Measurements from ENCODE around the gene RFFL. TPM values are rescaled to one million over a fixed set of nuclear protein-coding genes. Genes with fewer than 3 reads are reported as not detected.
A peak's percentile ranks its signal among the peaks of the same experiment; 100 is the strongest.

Gene RFFL
- total RNA-seq, 1 donor from 2014 or later: 9.5 TPM

GRCh38 chr17:35006345-35006744 is 57.2 kb downstream of the RFFL start:
- H3K9ac ChIP-seq (ENCODE audit: low read length): no peak overlapping the region
- H3K27me3 ChIP-seq (ENCODE audit: insufficient read depth, low read length): no peaks in the 10 kb centered on the region
- H3K27me3 Mint-ChIP-seq (ENCODE audit: low read depth, unreplicated experiment): no peaks in the 10 kb centered on the region
- no peak overlapping the region for H3K27ac Mint-ChIP-seq (ENCODE audit: unreplicated experiment)
- H2AFZ ChIP-seq (ENCODE audit: low read depth, low read length): no peak overlapping the region
- peaks cover 24% of the 10 kb centered on the region for H3K36me3 Mint-ChIP-seq (ENCODE audit: low read depth, unreplicated experiment)
- H3K9me3 Mint-ChIP-seq (ENCODE audit: unreplicated experiment): no peaks in the 10 kb centered on the region
- H3K27ac ChIP-seq (ENCODE audit: low read depth, low read length): no peak overlapping the region
- no peaks in the 10 kb centered on the region for H3K79me2 ChIP-seq (ENCODE audit: insufficient read depth, low read length)
- TF ChIP-seq EZH2 (IDR thresholded peaks at IDR 0.05; ENCODE audit: insufficient read depth, low read length) (no peak), CTCF (IDR thresholded peaks at IDR 0.05; ENCODE audit: insufficient read depth, low read depth, low read length) (no peak)
- H3K4me3 Mint-ChIP-seq (ENCODE audit: unreplicated experiment): no peak overlapping the region
- H3K4me1 ChIP-seq (ENCODE audit: insufficient read depth, low read length): no peaks in the 10 kb centered on the region
- no peak overlapping the region for H3K4me2 ChIP-seq (ENCODE audit: low read length)
- no peaks in the 10 kb centered on the region for H3K9me3 ChIP-seq (ENCODE audit: insufficient read depth, low read depth, low read length)
- H3K4me1 Mint-ChIP-seq (ENCODE audit: low read depth, unreplicated experiment): no peaks in the 10 kb centered on the region
- H3K36me3 ChIP-seq (ENCODE audit: insufficient read depth, low read length): peaks cover 32% of the 10 kb centered on the region
- FAIRE-seq (no peak), DNase-seq (ENCODE audit: low read depth) (no peak)
- H4K20me1 ChIP-seq (ENCODE audit: insufficient read depth, low read length): no peaks in the 10 kb centered on the region
- H3K4me3 ChIP-seq (ENCODE audit: insufficient read depth, low read depth, low read length): no peak overlapping the region

- H3K27me3 ChIP-seq (ENCODE audit: insufficient read depth, low read length): no peaks in the 10 kb centered on the region
- no peak for TF ChIP-seq EZH2 (IDR thresholded peaks at IDR 0.05; ENCODE audit: insufficient read depth, low read length)
- TF ChIP-seq CTCF (IDR thresholded peaks at IDR 0.05; ENCODE audit: insufficient read depth, low read depth, low read length): no peak
- Mint-ChIP-seq H3K36me3 (ENCODE audit: low read depth, unreplicated experiment) (peaks cover 18% of the 10 kb centered on the region), H3K9me3 (ENCODE audit: unreplicated experiment) (no peaks in the 10 kb centered on the region), H3K4me1 (ENCODE audit: low read depth, unreplicated experiment) (no peaks in the 10 kb centered on the region), H3K27me3 (ENCODE audit: low read depth, unreplicated experiment) (no peaks in the 10 kb centered on the region), H3K4me3 (ENCODE audit: unreplicated experiment) (no peak overlapping the region), H3K27ac (ENCODE audit: unreplicated experiment) (no peak overlapping the region)
- H3K79me2 ChIP-seq (ENCODE audit: insufficient read depth, low read length): no peaks in the 10 kb centered on the region
- H3K4me1 ChIP-seq (ENCODE audit: insufficient read depth, low read length): no peaks in the 10 kb centered on the region
- H3K9me3 ChIP-seq (ENCODE audit: insufficient read depth, low read depth, low read length): no peaks in the 10 kb centered on the region
- no peaks in the 10 kb centered on the region for H4K20me1 ChIP-seq (ENCODE audit: insufficient read depth, low read length)
- no peak overlapping the region for H3K4me2 ChIP-seq (ENCODE audit: low read length)
- H2AFZ ChIP-seq (ENCODE audit: low read depth, low read length): no peak overlapping the region
- FAIRE-seq (no peak), DNase-seq (ENCODE audit: low read depth) (no peak)
- peaks cover 25% of the 10 kb centered on the region for H3K36me3 ChIP-seq (ENCODE audit: insufficient read depth, low read length)
- no peak overlapping the region for H3K4me3 ChIP-seq (ENCODE audit: insufficient read depth, low read depth, low read length)
- no peak overlapping the region for H3K27ac ChIP-seq (ENCODE audit: low read depth, low read length)
- H3K9ac ChIP-seq (ENCODE audit: low read length): no peak overlapping the region
Observed at GRCh38 chr17:35003778-35004177, 59.7 kb downstream of the RFFL start.

GRCh38 chr17:35002876-35003551 is 60.5 kb downstream of the RFFL start:
- Histone ChIP-seq H3K4me3 (ENCODE audit: insufficient read depth, low read depth, low read length) (no peak overlapping the region), H3K4me2 (ENCODE audit: low read length) (no peak overlapping the region), H3K4me1 (ENCODE audit: insufficient read depth, low read length) (peaks cover 4% of the 10 kb centered on the region), H3K27ac (ENCODE audit: low read depth, low read length) (no peak overlapping the region), H3K79me2 (ENCODE audit: insufficient read depth, low read length) (no peaks in the 10 kb centered on the region), H4K20me1 (ENCODE audit: insufficient read depth, low read length) (no peaks in the 10 kb centered on the region), H3K9ac (ENCODE audit: low read length) (no peak overlapping the region), H3K9me3 (ENCODE audit: insufficient read depth, low read depth, low read length) (no peaks in the 10 kb centered on the region), H3K36me3 (ENCODE audit: insufficient read depth, low read length) (peaks cover 23% of the 10 kb centered on the region), H2AFZ (ENCODE audit: low read depth, low read length) (no peak overlapping the region), H3K27me3 (ENCODE audit: insufficient read depth, low read length) (no peaks in the 10 kb centered on the region)
- Mint-ChIP-seq H3K4me1 (ENCODE audit: low read depth, unreplicated experiment) (peaks cover 4% of the 10 kb centered on the region), H3K9me3 (ENCODE audit: unreplicated experiment) (no peaks in the 10 kb centered on the region), H3K27ac (ENCODE audit: unreplicated experiment) (no peak overlapping the region), H3K27me3 (ENCODE audit: low read depth, unreplicated experiment) (no peaks in the 10 kb centered on the region), H3K36me3 (ENCODE audit: low read depth, unreplicated experiment) (peaks cover 21% of the 10 kb centered on the region), H3K4me3 (ENCODE audit: unreplicated experiment) (no peak overlapping the region)
- TF ChIP-seq EZH2 (IDR thresholded peaks at IDR 0.05; ENCODE audit: insufficient read depth, low read length) (no peak), CTCF (IDR thresholded peaks at IDR 0.05; ENCODE audit: insufficient read depth, low read depth, low read length) (no peak)
- FAIRE-seq (no peak), DNase-seq (ENCODE audit: low read depth) (peak; percentile 53)

Data from astrocyte (in vitro differentiated cells and primary cell).